BLaER1 (cell line): ENCODE results near the gene RAPGEF4.

Experiments used
- H3K27ac ChIP-seq: shearing (Covaris generic); formaldehyde crosslinking; 2 replicates; pipeline ENCODE4 v1.8.1; 2022
- H3K27me3 ChIP-seq: shearing (Covaris generic); formaldehyde crosslinking; 2 replicates; pipeline ENCODE4 v1.8.1; 2022
- H3K36me3 ChIP-seq: shearing (Covaris generic); formaldehyde crosslinking; 2 replicates; pipeline ENCODE4 v1.8.1; 2022
- H3K4me1 ChIP-seq: shearing (Covaris generic); formaldehyde crosslinking; 2 replicates; pipeline ENCODE4 v1.8.1; 2022
- H3K4me2 ChIP-seq: shearing (Covaris generic); formaldehyde crosslinking; 2 replicates; pipeline ENCODE4 v1.8.1; 2022
- H3K4me3 ChIP-seq: shearing (Covaris generic); formaldehyde crosslinking; 2 replicates; pipeline ENCODE4 v1.8.1; 2022
- H3K9ac ChIP-seq: shearing (Covaris generic); formaldehyde crosslinking; 2 replicates; pipeline ENCODE4 v1.8.1; 2022
- H3K9me3 ChIP-seq: shearing (Covaris generic); formaldehyde crosslinking; 2 replicates; pipeline ENCODE4 v1.8.1; 2022
- H4K20me1 ChIP-seq: shearing (Covaris generic); formaldehyde crosslinking; 2 replicates; pipeline ENCODE4 v1.8.1; 2022
- Cebpa-rat ChIP-seq: shearing (Covaris generic); IDR thresholded peaks from 2 replicates; pipeline ENCODE4 v1.8.1; 2022

Gene RAPGEF4

DNA sequence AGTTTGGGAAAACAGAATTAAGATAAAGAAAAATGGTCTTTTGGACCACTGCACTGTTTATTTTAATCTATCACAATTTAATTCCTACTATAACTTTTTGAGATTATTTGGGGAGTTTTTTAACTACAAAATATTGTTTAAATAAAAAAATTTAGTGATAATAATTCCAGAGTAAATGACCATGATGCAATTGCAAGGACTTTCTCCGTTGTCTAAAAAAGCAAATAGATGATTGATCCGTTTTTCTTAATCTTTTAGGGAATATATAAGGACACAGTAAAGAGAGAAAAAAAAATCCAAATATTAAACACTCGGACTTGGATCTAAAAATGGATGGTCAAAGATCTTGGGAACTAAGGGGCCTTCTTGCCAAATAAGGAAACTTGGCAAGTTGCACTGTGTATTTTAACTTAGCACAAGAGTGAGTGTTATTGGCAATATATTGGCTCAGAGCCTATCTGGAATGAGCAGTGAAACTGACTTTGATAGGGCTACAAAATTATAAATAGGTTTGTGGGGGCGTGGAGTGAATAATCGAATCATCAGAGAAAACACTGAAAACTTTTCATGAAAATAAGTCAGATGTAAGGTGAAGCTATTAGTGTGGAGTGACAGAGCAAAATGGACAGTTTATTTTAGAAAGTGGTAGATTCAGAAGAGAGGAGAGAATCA lies 342.0 kb downstream of the RAPGEF4 start:
- H3K27ac ChIP-seq, result no peak overlapping the region
- H3K4me3 ChIP-seq, result no peak overlapping the region
- no peak for TF ChIP-seq Cebpa-rat
- peak overlapping the region; percentile 91 for H3K4me2 ChIP-seq
- H3K4me1 ChIP-seq, result peaks cover 23% of the 10 kb centered on the region
- no peaks in the 10 kb centered on the region for H3K27me3 ChIP-seq
- H3K9ac ChIP-seq, result no peak overlapping the region
- H3K9me3 ChIP-seq, result 0 out of 2 replicates have a peak, but pooled peaks cover 4% of the 10 kb centered on the region
- peaks cover 23% of the 10 kb centered on the region for H3K36me3 ChIP-seq
- peaks cover 52% of the 10 kb centered on the region for H4K20me1 ChIP-seq

DNA sequence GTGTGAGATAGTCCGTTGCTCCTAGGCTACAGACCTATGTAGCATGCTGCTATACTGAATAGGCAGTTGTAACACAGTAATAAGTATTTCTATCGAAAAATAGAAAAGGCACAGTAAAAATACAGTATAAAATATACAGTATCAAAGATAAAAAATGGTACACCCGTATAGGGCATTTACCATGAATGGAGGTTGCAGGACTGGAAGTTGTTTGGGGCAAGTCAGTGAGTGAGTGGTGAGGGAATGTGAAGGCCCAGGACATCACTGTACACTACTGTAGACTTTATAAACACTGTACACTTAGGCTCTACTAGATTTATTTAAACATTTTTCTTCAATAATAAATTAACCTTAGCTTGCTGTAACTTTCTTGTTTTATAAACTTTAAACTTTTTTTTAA lies 343.5 kb downstream of the RAPGEF4 start:
- no peak overlapping the region for H3K4me3 ChIP-seq
- peaks cover 66% of the 10 kb centered on the region for H4K20me1 ChIP-seq
- H3K27ac ChIP-seq, result no peak overlapping the region
- H3K36me3 ChIP-seq, result peaks cover 23% of the 10 kb centered on the region
- no peak overlapping the region for H3K9ac ChIP-seq
- H3K4me1 ChIP-seq, result peaks cover 32% of the 10 kb centered on the region
- H3K4me2 ChIP-seq, result no peak overlapping the region
- H3K27me3 ChIP-seq, result no peaks in the 10 kb centered on the region
- no peak for TF ChIP-seq Cebpa-rat
- 0 out of 2 replicates have a peak, but pooled peaks cover 4% of the 10 kb centered on the region for H3K9me3 ChIP-seq

DNA sequence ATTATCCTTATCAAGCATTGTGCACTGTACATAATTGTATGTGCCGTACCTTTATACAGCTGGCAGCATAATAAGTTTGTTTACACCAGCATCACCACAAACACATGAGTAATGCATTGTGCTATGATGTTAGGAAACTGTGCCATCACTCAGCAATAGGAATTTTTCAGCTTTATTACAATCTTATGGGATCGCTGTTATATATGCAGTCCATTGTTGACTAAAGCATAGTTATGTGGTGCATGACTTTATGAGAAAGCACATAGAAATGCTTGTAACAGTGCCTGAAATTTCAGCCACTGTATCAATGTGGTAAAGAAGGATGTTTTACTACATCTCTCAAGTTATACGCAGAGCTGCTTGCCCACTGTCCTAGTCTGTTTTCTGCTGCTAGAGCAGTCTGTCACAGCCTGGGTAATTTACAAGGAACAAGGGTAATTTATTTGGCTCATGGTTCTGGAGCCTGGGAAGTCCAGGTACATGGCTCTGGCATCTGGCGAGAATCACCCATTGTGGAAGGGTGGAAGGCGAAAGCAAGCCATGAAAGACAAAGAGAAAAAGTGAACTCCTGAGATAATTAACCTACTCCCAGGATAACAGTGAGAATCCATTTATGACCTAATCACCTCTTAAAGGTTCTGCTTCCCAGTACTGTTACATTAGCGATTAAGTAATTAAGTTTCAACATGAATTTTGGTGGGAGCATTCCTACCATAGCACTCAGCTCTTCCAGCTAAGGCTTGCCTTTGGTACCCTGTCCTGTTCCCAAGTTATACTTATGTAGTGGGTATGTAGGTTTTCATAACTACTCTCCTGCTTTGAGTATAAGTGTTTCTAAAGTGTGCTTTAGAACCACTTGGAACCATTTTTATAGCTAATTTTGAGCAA lies 344.6 kb downstream of the RAPGEF4 start:
- Histone ChIP-seq H4K20me1 (peaks cover 74% of the 10 kb centered on the region), H3K27me3 (no peaks in the 10 kb centered on the region), H3K4me2 (no peak overlapping the region), H3K9ac (no peak overlapping the region), H3K36me3 (peaks cover 23% of the 10 kb centered on the region), H3K27ac (no peak overlapping the region), H3K4me1 (peaks cover 27% of the 10 kb centered on the region), H3K4me3 (no peak overlapping the region), H3K9me3 (0 out of 2 replicates have a peak, but pooled peaks cover 4% of the 10 kb centered on the region)
- TF ChIP-seq Cebpa-rat, result no peak

DNA sequence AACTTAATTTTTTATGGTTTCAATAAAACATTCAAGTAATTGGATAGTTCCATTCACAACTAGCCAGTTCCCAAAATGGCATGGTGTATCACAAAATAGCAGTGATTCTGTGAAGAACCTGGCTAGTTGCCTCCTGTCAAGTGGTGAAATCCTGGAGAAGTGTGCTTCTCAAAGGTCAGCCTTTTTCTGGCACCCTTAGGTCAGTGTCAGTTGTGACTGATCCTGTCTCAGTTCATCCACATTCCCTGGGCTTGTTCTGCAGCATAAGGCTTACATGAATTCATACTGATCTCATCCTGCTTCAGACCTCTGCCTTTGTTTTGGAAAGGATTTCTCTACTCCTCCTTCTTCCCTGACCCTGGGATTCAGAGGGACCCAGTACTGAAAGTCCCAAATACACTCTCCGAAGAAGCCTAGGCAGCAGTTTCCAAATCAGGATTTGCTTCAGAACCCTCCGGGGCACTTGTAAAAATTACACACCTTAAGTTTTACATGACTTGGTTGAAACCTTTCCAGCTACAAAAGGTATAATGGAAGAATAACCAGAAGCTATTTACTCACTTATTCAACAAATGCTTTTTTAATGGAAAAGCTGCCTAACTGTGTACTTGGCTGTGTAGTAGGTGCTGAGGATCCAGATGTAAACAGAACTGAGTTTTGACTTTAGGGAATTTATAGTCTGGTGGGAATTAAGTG lies 351.0 kb downstream of the RAPGEF4 start:
- no peak overlapping the region for H3K9ac ChIP-seq
- H3K9me3 ChIP-seq, result no peaks in the 10 kb centered on the region
- peaks cover 29% of the 10 kb centered on the region for H3K36me3 ChIP-seq
- H3K4me1 ChIP-seq, result peaks cover 10% of the 10 kb centered on the region
- no peaks in the 10 kb centered on the region for H3K27me3 ChIP-seq
- no peak for TF ChIP-seq Cebpa-rat
- no peak overlapping the region for H3K4me3 ChIP-seq
- H3K27ac ChIP-seq, result no peak overlapping the region
- no peak overlapping the region for H3K4me2 ChIP-seq
- peaks cover 82% of the 10 kb centered on the region; the same call in 1 of the 2 replicates for H4K20me1 ChIP-seq

DNA sequence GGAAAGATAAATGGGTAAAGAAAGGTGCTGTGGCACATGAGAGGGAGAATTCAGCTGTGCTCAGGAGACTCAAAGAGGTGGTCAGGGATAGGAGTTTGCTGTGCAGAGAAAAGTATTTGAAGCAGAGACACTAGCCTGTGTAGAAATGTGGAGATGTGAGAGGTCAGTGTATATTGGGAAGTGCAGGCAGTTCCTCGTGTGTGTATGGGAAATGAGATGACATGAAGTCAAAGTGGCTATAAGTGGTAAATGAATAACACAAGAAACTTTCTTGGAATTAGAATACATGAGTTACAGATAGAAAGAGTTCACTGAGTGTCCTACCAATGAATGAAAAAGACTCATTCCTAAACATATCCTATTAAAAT lies 351.6 kb downstream of the RAPGEF4 start:
- H3K9me3 ChIP-seq, result no peaks in the 10 kb centered on the region
- peaks cover 29% of the 10 kb centered on the region for H3K36me3 ChIP-seq
- H3K4me2 ChIP-seq, result no peak overlapping the region
- H3K27me3 ChIP-seq, result no peaks in the 10 kb centered on the region
- no peak for TF ChIP-seq Cebpa-rat
- H4K20me1 ChIP-seq, result peaks cover 76% of the 10 kb centered on the region; the same call in 1 of the 2 replicates
- no peak overlapping the region for H3K27ac ChIP-seq
- peaks cover 10% of the 10 kb centered on the region for H3K4me1 ChIP-seq
- H3K4me3 ChIP-seq, result no peak overlapping the region
- no peak overlapping the region for H3K9ac ChIP-seq

DNA sequence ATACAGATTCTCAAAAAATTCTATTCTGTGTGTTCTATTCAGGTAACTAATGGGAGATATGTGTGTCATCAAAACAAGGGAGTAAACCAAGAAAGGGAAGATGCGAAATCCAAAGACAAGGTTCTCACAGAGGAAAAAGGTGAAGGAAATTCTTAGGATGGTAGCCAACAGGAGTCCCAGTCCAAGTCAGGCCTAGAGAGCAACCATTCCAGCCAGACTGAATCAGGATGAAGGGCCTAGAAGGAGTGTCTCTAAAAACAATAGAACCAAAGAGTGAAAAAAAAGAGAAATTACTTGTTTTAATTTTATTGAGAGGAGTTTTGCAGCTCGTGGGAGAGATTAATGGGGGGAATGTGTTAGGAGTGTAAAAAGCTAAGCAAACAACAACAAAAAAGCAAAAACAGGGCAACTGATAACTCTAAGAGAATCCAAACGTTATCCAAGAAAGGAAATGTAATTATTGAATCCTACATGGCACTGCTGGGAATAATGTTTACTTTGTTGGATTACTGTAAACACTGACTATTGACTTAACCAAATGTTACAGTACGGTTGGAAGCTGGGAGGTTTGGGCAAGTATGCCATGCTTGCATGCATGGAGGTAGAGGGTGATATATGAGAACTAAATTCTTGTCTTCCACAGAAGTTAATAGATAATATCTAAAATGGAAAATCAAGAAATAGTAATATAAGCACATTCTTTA lies 352.3 kb downstream of the RAPGEF4 start:
- Histone ChIP-seq H3K4me3 (no peak overlapping the region), H3K9ac (no peak overlapping the region), H3K27me3 (no peaks in the 10 kb centered on the region), H3K36me3 (peaks cover 31% of the 10 kb centered on the region), H3K4me1 (peaks cover 10% of the 10 kb centered on the region), H3K4me2 (no peak overlapping the region), H3K27ac (no peak overlapping the region), H4K20me1 (peaks cover 69% of the 10 kb centered on the region; the same call in 1 of the 2 replicates), H3K9me3 (no peaks in the 10 kb centered on the region)
- TF ChIP-seq Cebpa-rat, result no peak

DNA sequence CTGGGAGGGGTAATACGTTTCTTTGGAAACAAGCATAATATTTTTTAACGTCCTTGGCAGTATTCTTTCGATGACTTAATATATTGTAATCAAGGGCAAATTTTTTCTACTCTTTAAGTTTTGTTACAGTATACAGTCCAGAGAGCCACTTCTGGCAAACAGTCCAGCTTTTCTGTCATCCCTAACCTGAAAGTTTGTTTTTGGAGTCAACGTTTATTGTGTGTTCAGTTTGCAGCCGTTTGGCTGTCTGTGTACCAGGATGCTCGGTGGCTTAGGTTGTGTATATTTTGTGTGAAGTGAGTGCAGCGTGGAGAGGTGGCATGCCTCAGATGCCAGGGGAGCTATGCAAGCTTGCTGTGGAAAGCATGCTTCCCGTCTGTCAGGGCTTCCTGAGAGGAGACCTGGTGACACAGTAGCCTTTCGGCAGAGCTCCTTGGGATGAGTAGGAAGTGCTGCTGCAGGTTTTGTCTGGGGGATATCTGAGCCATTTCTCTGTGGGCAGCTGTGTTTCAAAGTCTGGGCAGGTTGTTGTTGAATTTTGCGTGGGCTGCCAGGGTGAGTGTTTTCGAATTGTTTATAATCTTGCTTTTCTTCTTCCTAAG lies 354.7 kb downstream of the RAPGEF4 start:
- H4K20me1 ChIP-seq, result peaks cover 56% of the 10 kb centered on the region; the same call in 1 of the 2 replicates
- no peak overlapping the region for H3K27ac ChIP-seq
- no peak for TF ChIP-seq Cebpa-rat
- peaks cover 46% of the 10 kb centered on the region for H3K36me3 ChIP-seq
- H3K4me3 ChIP-seq, result no peak overlapping the region
- H3K9ac ChIP-seq, result no peak overlapping the region
- no peaks in the 10 kb centered on the region for H3K4me1 ChIP-seq
- H3K9me3 ChIP-seq, result no peaks in the 10 kb centered on the region
- H3K4me2 ChIP-seq, result no peak overlapping the region
- no peaks in the 10 kb centered on the region for H3K27me3 ChIP-seq

DNA sequence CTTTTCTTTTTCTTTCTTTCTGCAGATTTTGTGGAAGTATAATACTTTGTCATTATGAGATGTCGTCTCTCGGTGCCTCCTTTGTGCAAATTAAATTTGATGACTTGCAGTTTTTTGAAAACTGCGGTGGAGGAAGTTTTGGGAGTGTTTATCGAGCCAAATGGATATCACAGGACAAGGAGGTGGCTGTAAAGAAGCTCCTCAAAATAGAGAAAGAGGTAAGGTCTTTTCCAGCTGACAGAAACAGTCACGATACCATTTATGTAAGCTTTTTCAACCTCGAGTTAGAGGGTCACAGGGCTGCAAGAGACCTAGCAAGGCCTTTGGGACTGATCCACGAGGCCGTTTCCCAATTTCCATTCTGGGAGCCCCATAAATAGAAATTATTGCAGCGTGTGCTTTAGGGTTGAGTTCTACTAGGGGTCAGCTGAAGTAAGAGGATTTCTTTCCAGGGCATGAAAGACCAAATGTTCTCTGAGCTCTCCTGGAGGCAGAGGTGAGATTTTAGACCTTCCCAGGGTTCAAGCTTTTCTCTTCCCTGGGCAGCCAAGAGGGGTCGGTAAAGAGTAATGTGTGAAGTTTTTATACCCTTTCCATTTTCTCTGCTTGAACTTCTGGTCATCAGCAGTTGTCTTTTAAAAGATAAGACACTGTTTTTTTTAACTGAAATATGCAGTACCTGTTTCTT lies 355.5 kb downstream of the RAPGEF4 start:
- no peak overlapping the region for H3K4me2 ChIP-seq
- no peak overlapping the region for H3K4me3 ChIP-seq
- no peak overlapping the region for H3K27ac ChIP-seq
- H3K4me1 ChIP-seq, result no peaks in the 10 kb centered on the region
- peaks cover 50% of the 10 kb centered on the region for H3K36me3 ChIP-seq
- H3K27me3 ChIP-seq, result no peaks in the 10 kb centered on the region
- H3K9ac ChIP-seq, result no peak overlapping the region
- no peaks in the 10 kb centered on the region for H3K9me3 ChIP-seq
- no peak for TF ChIP-seq Cebpa-rat
- H4K20me1 ChIP-seq, result peaks cover 51% of the 10 kb centered on the region; the same call in 1 of the 2 replicates
